NCI-H524 treated with DMSO at 0.1 percent for 48 hours (cell line): ENCODE measurements around the gene RGL2.
A peak's percentile ranks its signal among the peaks of the same experiment; 100 is the strongest.
"Not testable (repeated sequence)": the region's sequence is repeated elsewhere in the genome, so short reads cannot be mapped to it uniquely, and the experiment has no call there.

Source experiments
- DNase-seq: peaks from one replicate; lab custom pipeline; 2025; lab: John Stamatoyannopoulos, UW

Gene RGL2

DNA sequence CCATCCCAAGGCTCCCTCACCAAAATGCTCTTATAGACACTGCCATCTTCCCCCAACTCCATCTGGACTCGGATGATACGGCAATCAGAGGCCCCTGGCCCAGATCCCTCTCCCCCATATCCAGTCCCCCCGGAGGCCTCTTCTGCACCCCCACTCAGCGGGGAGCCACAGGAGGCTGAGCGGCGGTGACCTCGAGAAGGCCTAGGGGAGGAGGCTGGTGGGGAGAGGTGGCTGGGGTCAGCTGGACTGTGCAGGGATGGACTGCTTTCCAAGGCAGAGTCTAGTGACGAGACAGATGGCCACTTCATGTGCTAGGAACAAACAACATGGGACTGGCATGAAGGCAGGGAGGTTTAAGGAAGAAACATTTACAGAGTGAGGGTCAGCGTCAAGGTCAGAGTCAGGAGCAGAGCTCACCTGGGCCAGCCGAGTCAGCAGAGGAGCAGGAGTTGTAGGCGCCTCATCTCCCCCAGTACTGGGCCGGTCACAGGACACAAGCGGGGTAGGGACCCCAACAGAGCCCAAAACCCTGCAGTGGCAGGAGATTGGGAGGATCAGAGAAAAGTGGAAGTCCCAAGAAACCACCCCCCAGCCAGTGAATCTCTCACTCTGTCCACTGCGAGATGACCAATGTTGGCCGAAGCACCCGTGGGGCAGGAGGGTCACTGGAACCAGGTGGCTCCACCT, 5.6 kb downstream of the RGL2 start:
- DNase-seq = no peak

GRCh38 chr6:33290459-33290858, 8.3 kb downstream of the RGL2 start:
- no peak for DNase-seq

DNA sequence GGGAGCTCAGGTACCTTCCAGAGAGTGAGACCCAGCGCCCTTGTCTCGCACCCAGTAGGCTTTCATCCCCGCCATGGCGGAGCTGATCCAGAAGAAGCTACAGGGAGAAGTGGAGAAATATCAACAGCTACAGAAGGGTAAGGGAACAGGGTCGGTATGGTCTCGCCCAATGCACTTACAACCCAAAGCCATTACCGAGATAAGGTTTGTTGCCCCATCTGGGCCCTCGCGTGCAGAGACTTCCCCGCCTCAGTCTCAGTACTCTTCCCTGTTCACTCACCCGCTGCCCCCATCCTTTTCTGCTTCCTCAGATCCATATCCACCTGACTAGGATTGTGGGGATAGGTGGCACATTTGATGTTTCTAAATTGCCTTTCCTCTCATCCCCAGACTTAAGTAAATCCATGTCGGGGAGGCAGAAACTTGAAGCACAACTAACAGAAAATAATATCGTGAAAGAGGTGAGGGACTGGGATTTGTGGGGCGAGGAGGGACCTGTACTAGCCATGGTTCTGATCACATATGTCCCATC, 8.9 kb downstream of the RGL2 start:
- no peak for DNase-seq

DNA sequence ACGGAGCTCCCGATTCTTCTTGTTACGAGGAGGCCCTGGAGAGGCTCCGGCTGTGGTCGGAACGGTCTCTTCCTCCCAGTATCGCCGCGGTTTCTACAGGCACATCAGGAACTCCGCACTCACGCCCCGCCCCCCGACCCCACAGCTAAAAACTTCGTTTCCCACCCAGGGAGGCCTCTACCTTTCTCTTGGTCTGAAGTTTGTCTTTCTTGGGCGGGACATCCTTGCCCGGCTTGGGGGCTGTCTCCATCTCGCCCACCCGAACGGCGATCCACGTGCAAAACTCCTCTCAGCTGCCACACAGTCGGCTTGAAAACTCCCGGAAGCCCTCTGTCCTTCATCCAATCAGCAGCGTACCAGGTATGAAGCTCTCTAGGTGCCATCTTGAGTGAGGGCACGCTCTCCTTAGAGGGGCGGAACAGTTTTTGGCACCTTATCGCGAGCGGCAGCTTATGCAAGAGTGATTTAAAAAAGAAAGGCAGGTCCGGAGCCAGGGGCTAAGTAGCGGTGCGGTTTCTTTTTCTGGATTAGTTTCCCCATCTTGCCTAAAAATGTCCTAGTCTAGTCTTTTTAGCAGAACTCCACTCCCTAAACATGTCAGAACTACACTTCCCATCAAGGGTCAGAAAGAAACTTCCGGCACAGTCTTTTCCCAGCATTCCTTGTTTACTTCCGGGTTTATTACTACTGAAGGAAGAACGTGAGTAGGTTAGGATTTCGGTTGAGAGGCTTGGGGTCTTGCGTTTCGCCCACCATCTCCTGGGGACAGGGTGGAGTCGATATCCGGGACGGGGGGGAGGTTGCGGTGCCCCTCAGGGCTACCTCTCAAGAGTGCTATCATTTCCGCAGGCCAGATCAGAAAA, 9.6 kb downstream of the RGL2 start, which contains the start of the genes PFDN6 and WDR46:
TSS of gene PFDN6 (plus strand) at position 681 of the 863 bp plus-strand sequence. CDS start 256 bp downstream, outside the sequence.
TSS of gene WDR46 (minus strand) at position 319 of the 863 bp plus-strand sequence. CDS start at position 250, 69 bp downstream.
- DNase-seq = peak; percentile 76

DNA sequence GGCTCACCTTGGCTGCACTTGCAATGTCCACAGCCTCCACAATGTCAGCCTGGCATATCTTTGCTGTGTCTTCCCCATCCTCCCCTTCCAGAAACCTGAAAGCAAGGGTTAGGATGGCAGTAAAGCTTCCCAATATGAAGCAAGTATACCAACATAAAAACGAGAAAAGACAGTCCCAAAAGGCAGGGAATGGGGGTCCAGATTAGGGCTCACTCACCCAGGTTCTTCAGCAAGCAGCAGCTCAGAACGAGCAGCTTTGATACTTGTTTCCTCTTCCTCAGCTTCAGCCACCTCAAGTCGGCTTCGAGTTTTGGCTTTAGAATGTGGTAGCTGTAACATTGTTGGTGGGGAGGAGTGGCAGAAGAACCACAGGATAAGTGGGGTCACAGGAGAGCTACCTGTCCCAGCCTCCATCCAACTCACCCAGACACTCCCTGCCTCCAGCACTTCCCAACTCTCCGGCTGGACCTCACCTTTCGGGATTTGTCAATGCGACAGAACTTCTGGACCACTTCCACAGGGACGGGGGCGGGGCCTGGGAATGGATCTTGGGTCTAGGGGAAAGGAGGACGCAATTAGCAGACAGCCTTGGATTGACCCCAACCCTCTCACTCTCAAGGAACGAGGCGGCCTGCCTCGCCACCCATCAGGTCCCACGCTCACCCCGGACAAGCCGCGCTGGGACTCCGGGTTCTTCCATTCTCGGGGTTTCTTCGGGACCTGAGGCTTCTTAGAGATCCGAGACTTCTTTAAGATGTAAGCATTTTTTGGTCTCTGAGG, 10.4 kb downstream of the RGL2 start:
- no peak for DNase-seq

DNA sequence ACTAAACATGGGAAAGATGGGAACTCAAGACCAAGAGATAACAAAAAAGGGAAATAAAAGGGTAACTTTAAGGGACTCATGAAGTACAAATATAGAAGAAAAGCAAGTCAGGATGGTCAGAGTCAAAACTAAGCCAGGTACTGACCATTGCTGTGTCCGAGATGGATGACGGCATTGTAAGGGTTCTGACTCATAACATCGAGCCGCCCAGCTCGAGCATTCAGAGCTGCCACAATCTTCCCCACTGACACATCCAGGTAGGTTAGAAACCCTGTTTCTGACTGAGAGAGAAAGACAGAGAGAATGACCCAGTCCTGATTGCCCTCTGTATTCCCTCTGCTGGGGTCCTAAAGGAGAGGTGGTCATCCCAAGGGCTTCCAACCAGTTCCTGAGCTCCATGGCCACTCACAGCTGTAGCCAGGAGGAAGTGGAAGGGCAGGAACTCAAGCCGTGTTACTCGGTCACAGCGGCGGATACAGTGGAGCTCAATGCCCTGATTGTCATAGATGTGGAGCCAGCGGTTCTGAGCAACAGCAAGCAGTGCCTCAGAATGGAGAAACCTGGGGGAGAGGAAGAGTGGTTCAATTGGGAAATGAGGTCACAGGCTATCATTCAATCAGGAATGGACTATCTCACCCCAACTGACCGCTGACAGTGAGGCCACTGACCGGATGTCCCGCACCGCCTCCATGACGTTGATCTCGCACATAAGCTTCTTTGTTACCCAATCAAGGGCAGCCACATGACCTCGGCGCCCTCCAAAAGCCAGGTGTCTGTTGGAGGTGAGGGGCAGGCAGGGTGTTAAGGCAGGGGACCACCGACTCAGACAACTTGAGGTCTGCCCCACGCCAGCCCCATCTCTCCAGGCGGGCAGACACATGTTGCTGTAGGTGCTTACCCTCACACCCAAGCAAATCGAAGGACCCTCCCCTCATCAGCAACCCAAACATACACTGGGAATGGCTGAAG, 11.5 kb downstream of the RGL2 start:
- no peak for DNase-seq

DNA sequence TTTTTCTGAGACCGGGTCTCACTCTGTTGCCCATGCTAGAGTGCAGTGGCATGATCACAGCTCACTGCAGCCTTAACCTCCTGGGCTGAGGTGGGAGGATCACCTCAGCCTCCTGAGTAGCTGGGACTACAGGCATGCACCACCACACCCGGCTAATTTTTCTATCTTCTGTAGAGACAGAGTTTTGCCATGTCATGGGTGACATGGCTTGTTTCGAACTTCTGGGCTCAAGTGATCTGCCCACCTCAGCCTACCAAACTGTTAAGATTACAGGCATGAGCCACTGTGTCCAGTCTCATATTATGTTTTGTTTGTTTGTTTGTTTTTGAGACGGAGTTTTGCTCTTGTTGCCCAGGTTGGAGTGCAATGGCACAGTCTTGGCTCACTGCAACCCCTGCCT, 13.5 kb downstream of the RGL2 start:
- not testable (repeated sequence) for DNase-seq

DNA sequence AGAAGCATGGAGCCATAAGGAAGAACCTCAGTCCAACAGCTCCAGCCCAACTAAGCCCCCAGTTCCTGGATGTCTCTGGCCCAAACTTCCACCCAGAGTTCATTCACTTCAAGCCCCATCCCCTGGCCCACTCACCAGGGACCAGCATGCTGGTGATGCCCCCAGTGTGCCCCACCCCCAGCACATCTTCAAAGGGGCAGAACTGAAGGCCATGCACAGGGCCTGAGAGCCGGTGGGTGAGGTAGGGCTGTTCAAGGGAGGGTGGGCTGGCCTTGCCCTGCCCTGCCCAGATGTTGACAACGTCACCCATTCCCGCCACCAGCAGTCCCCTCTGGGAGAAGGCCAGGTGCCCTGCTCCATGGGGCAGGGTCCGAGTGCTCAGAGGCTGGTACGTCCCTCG, 18.2 kb downstream of the RGL2 start:
- DNase-seq = no peak

DNA sequence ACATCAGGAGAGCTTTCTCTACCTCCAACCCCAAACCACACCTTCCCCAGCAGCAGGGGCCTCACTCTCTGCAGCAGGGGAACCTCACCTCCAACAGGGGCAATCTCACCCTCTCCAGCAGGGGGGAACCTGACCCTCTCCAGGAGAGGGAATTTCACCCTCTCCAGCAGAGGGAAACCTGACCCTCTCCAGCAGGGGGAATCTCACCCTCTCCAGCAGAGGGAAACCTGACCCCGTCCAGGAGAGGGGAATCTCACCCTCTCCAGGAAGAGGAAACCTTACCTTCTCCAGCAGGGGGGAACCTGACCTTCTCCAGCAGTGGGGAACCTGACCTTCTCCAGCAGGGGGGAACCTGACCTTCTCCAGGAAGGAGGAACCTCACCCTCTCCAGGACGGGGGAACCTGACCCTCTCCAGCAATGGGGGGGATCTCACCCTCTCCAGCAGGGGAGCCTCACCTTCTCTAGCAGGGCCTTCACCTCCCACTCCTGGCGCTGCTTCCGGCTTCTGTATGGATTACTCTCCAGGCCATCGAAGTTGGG, 18.7 kb downstream of the RGL2 start:
- no peak for DNase-seq

- DNase-seq = no peak
Measured at GRCh38 chr6:33279257-33279695, 19.5 kb downstream of the RGL2 start.

GRCh38 chr6:33278810-33279209, 19.9 kb downstream of the RGL2 start:
- no peak for DNase-seq

DNA sequence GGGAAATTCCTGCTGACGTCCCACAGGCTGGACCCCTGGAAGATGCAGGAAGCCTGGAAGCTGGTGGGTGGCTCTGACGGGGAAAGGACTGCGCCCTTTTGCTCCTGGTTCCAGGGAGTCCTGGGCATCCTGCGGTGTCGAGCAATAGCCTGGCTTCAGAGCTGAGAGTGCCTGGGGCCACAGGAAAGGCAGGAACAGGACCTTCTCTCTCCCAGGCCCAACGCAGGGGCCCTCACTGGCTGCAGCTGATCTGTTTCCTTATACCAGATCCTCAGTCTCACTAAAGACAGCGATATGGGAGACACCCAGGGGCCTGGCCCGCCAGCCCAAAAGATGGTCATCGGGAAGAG, 20.4 kb downstream of the RGL2 start:
- DNase-seq = no peak

GRCh38 chr6:33277663-33278391, 20.9 kb downstream of the RGL2 start:
- no peak for DNase-seq

- no peak for DNase-seq
Measured at GRCh38 chr6:33276864-33277662, 21.7 kb downstream of the RGL2 start, which contains the start of gene B3GALT4. Gene B3GALT4 (plus strand): TSS chr6:33277123. CDS start chr6:33277420, 297 bp downstream.

GRCh38 chr6:33276581-33276863, 22.2 kb downstream of the RGL2 start:
- no peak for DNase-seq

GRCh38 chr6:33275795-33276580, 22.8 kb downstream of the RGL2 start:
- not testable (repeated sequence) for DNase-seq

GRCh38 chr6:33273924-33274902, 24.5 kb downstream of the RGL2 start:
- DNase-seq = no peak
